ENCODE data around the gene TCL1B. TPM values are rescaled to one million over a fixed set of nuclear protein-coding genes. Genes with fewer than 3 reads are reported as not detected.
A peak's percentile ranks its signal among the peaks of the same experiment; 100 is the strongest.

Gene TCL1B
- polyA plus RNA-seq, 3 donors: not detected

DNA sequence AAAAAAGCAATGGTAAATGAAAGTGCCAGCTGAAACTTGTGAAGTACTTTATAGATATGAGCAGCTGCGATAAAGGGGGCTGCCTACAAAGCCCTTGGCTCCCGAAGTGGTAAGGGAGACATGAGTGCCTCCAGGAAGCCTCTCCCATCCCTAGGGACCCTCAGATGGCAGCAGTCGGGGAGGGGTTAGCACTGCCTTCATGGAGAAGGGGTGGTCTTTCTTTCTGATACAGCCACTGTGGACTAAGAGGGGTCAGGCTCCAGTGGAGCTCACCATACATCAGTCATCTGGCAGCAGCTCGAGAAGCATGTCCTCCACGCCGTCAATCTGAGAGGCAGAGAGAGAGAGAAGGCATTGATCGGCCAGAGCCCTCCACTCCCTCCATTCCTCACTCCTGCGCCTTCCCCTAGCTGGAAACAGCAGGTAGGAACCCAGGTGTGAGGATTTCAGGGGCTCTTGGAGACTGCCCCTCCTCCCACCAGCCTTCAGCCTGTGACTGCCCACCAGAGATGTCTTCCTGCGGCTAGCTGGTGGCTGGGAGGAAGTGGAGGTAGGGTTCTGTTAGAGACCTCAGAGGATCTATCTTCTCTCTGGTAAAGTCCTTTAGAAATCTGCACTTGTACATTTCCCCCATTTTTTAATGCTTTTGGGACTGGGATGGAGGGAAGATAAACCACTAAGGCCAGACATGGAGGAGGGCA, 25.4 kb downstream of the TCL1B start:
- TF ChIP-seq, protein P1, sequence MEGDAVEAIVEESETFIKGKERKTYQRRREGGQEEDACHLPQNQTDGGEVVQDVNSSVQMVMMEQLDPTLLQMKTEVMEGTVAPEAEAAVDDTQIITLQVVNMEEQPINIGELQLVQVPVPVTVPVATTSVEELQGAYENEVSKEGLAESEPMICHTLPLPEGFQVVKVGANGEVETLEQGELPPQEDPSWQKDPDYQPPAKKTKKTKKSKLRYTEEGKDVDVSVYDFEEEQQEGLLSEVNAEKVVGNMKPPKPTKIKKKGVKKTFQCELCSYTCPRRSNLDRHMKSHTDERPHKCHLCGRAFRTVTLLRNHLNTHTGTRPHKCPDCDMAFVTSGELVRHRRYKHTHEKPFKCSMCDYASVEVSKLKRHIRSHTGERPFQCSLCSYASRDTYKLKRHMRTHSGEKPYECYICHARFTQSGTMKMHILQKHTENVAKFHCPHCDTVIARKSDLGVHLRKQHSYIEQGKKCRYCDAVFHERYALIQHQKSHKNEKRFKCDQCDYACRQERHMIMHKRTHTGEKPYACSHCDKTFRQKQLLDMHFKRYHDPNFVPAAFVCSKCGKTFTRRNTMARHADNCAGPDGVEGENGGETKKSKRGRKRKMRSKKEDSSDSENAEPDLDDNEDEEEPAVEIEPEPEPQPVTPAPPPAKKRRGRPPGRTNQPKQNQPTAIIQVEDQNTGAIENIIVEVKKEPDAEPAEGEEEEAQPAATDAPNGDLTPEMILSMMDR (IDR thresholded peaks at IDR 0.05): no peak
- Histone ChIP-seq H3K9me3 (replicated peaks in 1 of 2; ENCODE audit: control insufficient read depth in 1 of 2, insufficient read depth in 1 of 2, low read length in 2 of 2) (peaks cover 0 to 5% of the 10 kb centered on the region in 2 donors), H3K79me2 (ENCODE audit: insufficient read depth, low read length) (no peaks in the 10 kb centered on the region), H3K36me3 (replicated peaks in 1 of 2; ENCODE audit: control insufficient read depth in 1 of 2, insufficient read depth in 2 of 2, low read length in 2 of 2) (no peaks in the 10 kb centered on the region), H2AFZ (ENCODE audit: insufficient read depth, low read depth, low read length, poor library complexity, severe bottlenecking) (no peak overlapping the region), H3K27me3 (ENCODE audit: control insufficient read depth in 2 of 2, insufficient read depth in 2 of 2, low read length in 2 of 2) (peaks cover 11 to 24% of the 10 kb centered on the region in 2 donors), H3K4me3 (replicated peaks in 1 of 3; ENCODE audit: low read depth in 2 of 3, low read length in 3 of 3) (no peak overlapping the region), H3K4me2 (replicated peaks; ENCODE audit: extremely low read depth, low read length, poor library complexity, severe bottlenecking) (no peak overlapping the region), H3K27ac (ENCODE audit: low read depth in 1 of 2, low read length in 2 of 2) (no peak overlapping the region), H3K4me1 (ENCODE audit: control insufficient read depth in 1 of 2, insufficient read depth in 2 of 2, low read length in 2 of 2) (no peaks in the 10 kb centered on the region), H4K20me1 (ENCODE audit: insufficient read depth, low read length) (no peaks in the 10 kb centered on the region), H3K9ac (ENCODE audit: insufficient read depth, low read length, poor library complexity, severe bottlenecking) (no peak overlapping the region)
- H3K27me3 Mint-ChIP-seq (ENCODE audit: low read depth in 3 of 3): peaks cover 24 to 44% (median 28%) of the 10 kb centered on the region in 3 donors
- H3K4me3 Mint-ChIP-seq: no peak overlapping the region
- intact Hi-C loops (cut with micrococcal nuclease): no loop called here
- H3K4me1 Mint-ChIP-seq: no peaks in the 10 kb centered on the region
- H3K27ac Mint-ChIP-seq: no peak overlapping the region
- peaks cover 0 to 11% (median 4%) of the 10 kb centered on the region in 7 donors for H3K9me3 Mint-ChIP-seq
- WGBS (ENCODE audit: insufficient coverage): 100% methylated on average over 1 of the region's 9 CpGs
- no peaks in the 10 kb centered on the region for H3K36me3 Mint-ChIP-seq
- DNase-seq: no peak

DNA sequence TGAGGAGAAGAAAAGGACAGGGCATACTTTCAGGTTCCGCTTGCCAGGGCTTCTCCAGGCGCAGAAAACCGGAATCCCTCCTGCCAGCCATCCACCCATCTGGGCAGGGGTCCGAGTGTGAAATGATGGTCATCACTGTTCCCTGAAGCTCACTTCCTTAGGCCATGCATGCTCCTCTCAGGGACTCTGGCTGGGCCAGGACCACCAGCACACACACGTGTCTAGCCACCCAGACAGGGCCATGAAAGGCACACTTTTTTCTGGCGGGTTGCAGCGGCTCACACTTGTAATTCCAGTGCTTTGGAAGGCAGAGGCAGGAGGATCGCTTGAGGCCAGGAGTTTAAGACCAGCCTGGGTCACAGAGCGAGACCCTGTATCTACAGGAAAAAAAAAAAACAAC, 26.2 kb downstream of the TCL1B start:
- H3K27ac ChIP-seq (ENCODE audit: low read depth in 1 of 2, low read length in 2 of 2): no peak overlapping the region
- DNase-seq: no peak
- intact Hi-C loops (cut with micrococcal nuclease): no loop called here

More for the DNA sequence above, 26.2 kb downstream of the TCL1B start:
- no peaks in the 10 kb centered on the region for H3K4me1 ChIP-seq (ENCODE audit: control insufficient read depth in 1 of 2, insufficient read depth in 2 of 2, low read length in 2 of 2)
- H3K36me3 ChIP-seq (replicated peaks in 1 of 2; ENCODE audit: control insufficient read depth in 1 of 2, insufficient read depth in 2 of 2, low read length in 2 of 2): no peaks in the 10 kb centered on the region
- no peaks in the 10 kb centered on the region for H4K20me1 ChIP-seq (ENCODE audit: insufficient read depth, low read length)
- no peak overlapping the region for H3K4me3 ChIP-seq (replicated peaks in 1 of 3; ENCODE audit: low read depth in 2 of 3, low read length in 3 of 3)
- H3K36me3 Mint-ChIP-seq: no peaks in the 10 kb centered on the region
- peaks cover 24 to 43% (median 30%) of the 10 kb centered on the region in 3 donors for H3K27me3 Mint-ChIP-seq (ENCODE audit: low read depth in 3 of 3)
- H3K4me3 Mint-ChIP-seq: peak overlapping the region in 1 of 2 donors; percentile 39
- H3K9me3 Mint-ChIP-seq: peaks cover 0 to 8% (median 4%) of the 10 kb centered on the region in 7 donors
- TF ChIP-seq, protein P1 (IDR thresholded peaks at IDR 0.05): no peak
- H3K27me3 ChIP-seq (ENCODE audit: control insufficient read depth in 2 of 2, insufficient read depth in 2 of 2, low read length in 2 of 2): peaks cover 11 to 24% of the 10 kb centered on the region in 2 donors
- peaks cover 0 to 5% of the 10 kb centered on the region in 2 donors for H3K9me3 ChIP-seq (replicated peaks in 1 of 2; ENCODE audit: control insufficient read depth in 1 of 2, insufficient read depth in 1 of 2, low read length in 2 of 2)
- no peak overlapping the region for H3K9ac ChIP-seq (ENCODE audit: insufficient read depth, low read length, poor library complexity, severe bottlenecking)
- H3K4me2 ChIP-seq (replicated peaks; ENCODE audit: extremely low read depth, low read length, poor library complexity, severe bottlenecking): no peak overlapping the region
- H2AFZ ChIP-seq (ENCODE audit: insufficient read depth, low read depth, low read length, poor library complexity, severe bottlenecking): no peak overlapping the region
- WGBS (ENCODE audit: insufficient coverage): 94% methylated on average over 6 of the region's 9 CpGs
- H3K4me1 Mint-ChIP-seq: no peaks in the 10 kb centered on the region
- H3K27ac Mint-ChIP-seq: peak overlapping the region in 1 of 7 donors; percentile 65
- H3K79me2 ChIP-seq (ENCODE audit: insufficient read depth, low read length): no peaks in the 10 kb centered on the region

All from CD14-positive monocyte (primary cell).